NCI-H1105 treated with DMSO at 0.1 percent for 48 hours (cell line): Measurements from ENCODE around the gene MESP2.

ENCODE experiments used
- DNase-seq: peaks from one replicate; lab custom pipeline; 2025; lab: John Stamatoyannopoulos, UW

The MESP2 gene

GRCh38 chr15:89802231-89802928 lies 26.2 kb downstream of the MESP2 start:
- DNase-seq: no peak

- DNase-seq: no peak
These were observed 27.1 kb downstream of the MESP2 start for GRCh38 chr15:89802986-89803824.

GRCh38 chr15:89803941-89804800 lies 28.0 kb downstream of the MESP2 start:
- no peak for DNase-seq

GRCh38 chr15:89805241-89806209 lies 29.4 kb downstream of the MESP2 start:
- no peak for DNase-seq

- no peak for DNase-seq
These were observed 30.1 kb downstream of the MESP2 start for GRCh38 chr15:89806210-89806558.

GRCh38 chr15:89806559-89807550 lies 30.7 kb downstream of the MESP2 start:
- DNase-seq: no peak

GRCh38 chr15:89807689-89808088 lies 31.6 kb downstream of the MESP2 start:
- DNase-seq: no peak

GRCh38 chr15:89808160-89808870 lies 32.2 kb downstream of the MESP2 start:
- no peak for DNase-seq

- no peak for DNase-seq
These were observed 33.1 kb downstream of the MESP2 start for GRCh38 chr15:89809093-89809786.

GRCh38 chr15:89809787-89810148 lies 33.6 kb downstream of the MESP2 start:
- no peak for DNase-seq

- no peak for DNase-seq
These were observed 34.7 kb downstream of the MESP2 start for GRCh38 chr15:89810837-89811236.

- no peak for DNase-seq
These were observed 36.1 kb downstream of the MESP2 start for GRCh38 chr15:89812011-89812846.

GRCh38 chr15:89812847-89813320 lies 36.8 kb downstream of the MESP2 start:
- DNase-seq: no peak

GRCh38 chr15:89813381-89814111 lies 37.4 kb downstream of the MESP2 start:
- DNase-seq: no peak

- DNase-seq: no peak
These were observed 38.1 kb downstream of the MESP2 start for GRCh38 chr15:89814112-89814742.

- no peak for DNase-seq
These were observed 39.6 kb downstream of the MESP2 start for GRCh38 chr15:89815769-89816168.
